HG03066 (cell line): ENCODE results near the gene PIWIL1.

Experiments
- ATAC-seq: cut with Tn5 transposase; IDR thresholded peaks from one replicate; pipeline ENCODE4 v1.9.1; 2021; ENCODE audit warnings: low read depth; ENCODE audit not compliant: unreplicated experiment

The PIWIL1 gene

GRCh38 chr12:130335517-130336392 is 1.9 kb upstream of the PIWIL1 start:
- ATAC-seq: no peak

DNA sequence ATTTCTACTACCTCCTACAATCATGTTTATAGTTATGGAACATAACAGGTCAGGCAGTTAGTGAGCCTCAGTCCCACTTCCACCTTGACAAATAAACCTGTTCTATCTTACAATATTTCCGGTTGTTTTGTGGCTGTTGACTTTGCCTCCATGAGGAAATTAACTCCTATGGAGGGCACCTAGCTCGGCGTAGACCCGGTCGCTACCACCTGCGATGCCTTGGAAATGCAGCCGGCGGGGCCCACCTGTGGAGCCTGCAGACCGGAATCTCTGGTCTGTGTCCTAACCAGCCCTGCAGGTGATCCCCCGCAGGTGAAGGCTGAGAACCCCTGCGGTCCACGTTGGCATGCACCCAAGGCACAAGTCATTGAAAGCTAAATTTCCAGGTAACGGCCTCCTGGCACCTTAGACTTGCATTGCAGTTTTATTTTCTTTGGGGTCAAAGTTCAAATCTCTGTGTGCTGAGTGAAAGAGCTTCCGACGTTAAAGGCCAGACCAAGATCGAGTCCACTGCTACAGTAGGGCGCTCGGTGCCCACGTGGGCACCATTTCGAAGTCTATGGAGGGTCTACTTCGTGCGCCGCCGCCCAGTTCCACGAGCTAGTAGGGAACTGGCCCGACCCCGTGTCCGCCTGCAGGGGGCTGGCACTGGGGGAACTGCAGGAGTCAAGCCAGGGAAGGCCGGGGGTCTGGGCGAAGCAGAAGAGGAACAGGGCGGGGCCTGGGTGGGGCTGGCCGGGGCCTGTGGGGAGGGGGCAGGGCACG is 782 bp upstream of the PIWIL1 start:
- no peak for ATAC-seq

DNA sequence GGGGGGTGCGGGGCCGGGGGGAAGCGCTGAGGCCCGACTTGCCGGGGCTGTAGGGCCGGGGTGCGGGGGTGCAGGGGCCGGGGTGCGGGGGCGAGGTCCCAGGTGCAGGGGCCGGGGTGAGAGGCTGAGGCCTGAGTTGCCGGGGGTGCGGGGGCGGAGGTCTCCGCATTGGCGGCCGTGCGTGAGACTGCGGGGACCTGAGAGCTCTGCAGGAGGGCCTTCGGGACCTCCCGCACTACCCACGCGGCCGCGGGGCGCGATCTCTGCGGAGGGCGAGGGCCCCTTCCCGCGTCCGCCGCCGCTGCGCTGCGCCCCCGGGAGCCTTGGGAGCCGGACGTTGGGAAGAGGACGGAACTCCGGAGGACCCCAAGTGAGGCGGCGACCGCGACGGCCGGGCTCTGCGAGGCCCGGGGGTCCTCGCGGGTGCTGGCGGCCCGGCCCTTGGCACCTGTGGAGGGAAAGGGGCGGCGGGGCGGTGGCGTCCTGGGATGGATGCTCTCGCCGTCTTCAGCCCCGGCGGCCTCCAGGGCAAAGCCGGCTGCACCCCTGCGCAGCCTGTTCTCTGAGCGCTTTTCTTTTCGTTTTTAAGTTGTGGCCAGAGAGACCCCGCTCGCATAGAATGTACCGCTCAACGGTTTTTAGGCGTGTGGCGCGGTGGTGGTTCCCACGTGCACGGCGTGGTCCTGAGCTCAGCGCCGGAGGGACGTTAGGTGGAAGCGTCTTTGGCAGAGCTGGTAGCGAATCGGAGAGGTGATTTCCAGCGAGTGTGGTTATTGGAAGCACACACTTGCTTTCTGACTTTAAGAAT is 1.3 kb downstream of the PIWIL1 start:
- ATAC-seq: no peak

DNA sequence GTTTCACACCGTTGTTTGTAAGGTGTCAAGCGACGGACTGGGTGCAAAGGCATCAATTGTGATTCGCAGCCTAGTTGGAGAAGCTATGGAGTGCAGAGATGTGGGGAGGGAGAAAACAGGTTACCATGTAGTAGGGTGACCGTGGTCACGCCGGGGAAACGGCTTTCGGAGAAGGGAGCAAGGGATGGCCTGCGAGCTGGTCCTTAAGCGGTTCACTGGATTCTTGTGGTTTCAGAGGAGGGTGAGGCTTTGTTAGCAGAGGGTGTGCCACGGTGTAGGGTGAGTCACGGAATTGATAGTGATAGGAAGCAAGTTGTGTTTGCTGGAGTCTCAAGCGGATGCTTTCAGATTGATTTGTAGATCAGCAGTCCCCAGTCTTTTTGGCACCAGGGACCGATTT is 2.3 kb downstream of the PIWIL1 start:
- ATAC-seq: no peak

GRCh38 chr12:130342442-130342841 is 4.8 kb downstream of the PIWIL1 start:
- ATAC-seq: no peak

DNA sequence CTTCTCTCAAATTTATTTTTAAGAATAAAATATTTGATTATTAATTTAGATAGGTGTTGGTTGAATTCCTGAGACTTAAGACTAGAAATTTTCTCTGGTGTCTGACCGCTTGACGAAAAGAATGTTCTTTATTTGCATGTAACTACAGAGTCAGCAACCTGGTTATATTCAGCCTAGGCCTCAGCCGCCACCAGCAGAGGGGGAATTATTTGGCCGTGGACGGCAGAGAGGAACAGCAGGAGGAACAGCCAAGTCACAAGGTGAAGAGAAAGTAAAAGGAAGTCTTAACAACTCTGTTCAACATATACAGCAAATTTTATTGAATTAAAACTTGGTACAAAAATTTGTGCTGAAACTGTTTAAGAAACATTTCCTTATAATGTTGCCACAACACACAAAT is 5.2 kb downstream of the PIWIL1 start:
- ATAC-seq: no peak

- no peak for ATAC-seq
Observed at GRCh38 chr12:130344529-130344928, 6.8 kb downstream of the PIWIL1 start.

DNA sequence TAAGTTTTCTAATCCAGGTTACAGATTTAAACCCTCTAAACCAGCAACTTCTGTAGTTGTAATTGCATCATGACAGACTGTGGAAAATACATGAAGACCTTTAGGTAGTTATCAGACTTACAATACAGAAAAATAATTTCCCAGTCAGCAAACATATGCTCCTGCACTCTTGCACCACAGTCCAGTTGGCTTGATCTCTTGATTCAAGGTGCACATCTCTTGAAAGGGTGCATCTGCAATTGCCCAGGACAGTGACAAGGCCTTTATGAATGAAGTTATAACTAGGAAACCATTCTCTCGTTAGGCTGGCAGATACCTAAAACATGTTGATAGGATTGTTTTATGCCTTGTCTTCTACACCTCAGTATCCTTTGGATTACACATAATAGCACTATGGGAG is 7.6 kb downstream of the PIWIL1 start:
- ATAC-seq: no peak

- ATAC-seq: no peak
Observed at GRCh38 chr12:130347588-130347987, 9.9 kb downstream of the PIWIL1 start.

DNA sequence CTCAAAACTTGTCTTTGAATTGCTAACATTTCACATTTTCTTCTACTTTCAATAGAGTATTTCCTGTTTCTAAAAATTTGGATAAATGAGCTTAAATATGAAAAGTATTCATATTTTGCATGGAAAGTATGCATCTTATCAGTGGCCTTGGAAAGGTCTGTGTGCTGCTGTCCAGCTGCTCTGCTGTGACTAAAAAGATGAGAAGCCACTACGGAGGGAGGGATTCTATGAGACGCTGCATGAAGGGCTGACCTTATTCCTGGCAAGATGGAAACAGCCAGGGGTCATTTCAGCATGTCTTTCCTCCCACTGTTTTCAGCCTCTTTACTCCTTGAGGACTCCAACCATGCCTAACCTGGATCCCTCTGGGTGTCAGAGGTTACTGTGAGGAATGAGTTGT is 13.0 kb downstream of the PIWIL1 start:
- ATAC-seq: no peak

- ATAC-seq: no peak
Observed at GRCh38 chr12:130351326-130351725, 13.6 kb downstream of the PIWIL1 start.

- ATAC-seq: no peak
Observed at GRCh38 chr12:130353081-130353480, 15.4 kb downstream of the PIWIL1 start.

GRCh38 chr12:130354407-130354806 is 16.7 kb downstream of the PIWIL1 start:
- no peak for ATAC-seq

- ATAC-seq: no peak
Observed at GRCh38 chr12:130356222-130356621, 18.5 kb downstream of the PIWIL1 start.

GRCh38 chr12:130357241-130357640 is 19.6 kb downstream of the PIWIL1 start:
- ATAC-seq: no peak

DNA sequence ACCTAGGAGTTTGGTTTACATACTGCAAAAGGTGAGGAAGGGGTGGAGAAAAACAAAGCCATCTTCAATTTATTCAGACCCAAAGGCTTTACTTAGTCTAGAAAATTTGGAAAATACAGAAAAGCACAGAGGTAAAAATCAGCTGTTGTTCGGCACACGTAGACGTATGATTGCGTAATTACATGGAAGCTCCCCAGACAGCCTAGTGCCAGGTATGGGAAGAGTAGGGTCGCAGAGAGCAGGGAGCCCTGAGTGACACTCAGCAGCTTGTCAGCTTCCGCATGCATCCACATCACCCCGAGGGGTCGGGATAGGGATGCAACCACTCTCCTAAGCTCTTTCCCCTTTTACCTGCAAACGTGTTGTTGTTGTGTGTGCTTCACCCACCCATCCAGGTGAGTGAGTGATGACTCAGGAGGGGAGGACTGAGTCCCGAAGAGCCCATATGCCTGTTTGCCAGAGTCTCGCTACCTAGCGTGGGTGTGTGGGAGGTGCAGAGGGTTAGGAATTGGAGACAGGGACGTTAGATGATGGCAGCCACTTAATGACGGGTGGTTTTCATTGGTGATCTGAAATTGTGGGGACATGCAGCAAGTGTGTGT is 20.1 kb downstream of the PIWIL1 start:
- no peak for ATAC-seq

DNA sequence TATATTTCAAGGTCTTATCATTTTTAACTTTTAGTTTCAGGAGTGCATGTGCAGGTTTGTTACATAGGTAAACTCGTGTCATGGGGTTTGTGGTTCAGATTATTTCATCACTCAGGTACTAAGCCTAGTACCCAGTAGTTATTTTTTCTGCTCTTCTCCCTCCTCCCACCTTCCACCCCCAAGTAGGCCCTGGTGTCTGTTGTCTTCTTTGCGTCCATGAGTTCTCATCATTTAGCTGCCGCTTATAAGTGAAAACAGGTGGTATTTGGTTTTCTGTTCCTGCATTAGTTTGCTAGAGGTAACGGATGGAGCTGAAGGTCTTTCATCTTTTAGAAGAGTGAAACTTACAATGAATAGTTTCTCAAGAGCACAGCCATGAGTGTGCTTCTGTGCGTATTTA is 24.4 kb downstream of the PIWIL1 start:
- no peak for ATAC-seq

GRCh38 chr12:130364578-130364977 is 26.9 kb downstream of the PIWIL1 start:
- ATAC-seq: no peak

GRCh38 chr12:130366159-130366558 is 28.5 kb downstream of the PIWIL1 start:
- no peak for ATAC-seq

DNA sequence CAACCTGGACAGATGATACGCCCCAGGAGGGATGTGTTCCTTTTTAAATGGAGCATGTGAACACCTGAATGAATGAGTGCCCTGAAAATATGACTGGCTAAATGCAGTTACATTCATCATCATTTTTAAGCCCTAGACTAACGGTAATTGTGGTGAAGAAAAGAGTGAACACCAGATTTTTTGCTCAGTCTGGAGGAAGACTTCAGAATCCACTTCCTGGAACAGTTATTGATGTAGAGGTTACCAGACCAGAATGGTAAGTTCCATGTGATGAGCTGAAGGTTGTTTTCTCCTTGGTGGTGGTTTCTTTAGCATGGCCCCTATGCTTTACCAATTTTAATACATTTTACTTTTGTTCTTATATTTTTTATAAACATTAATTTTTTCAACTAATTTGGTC is 29.3 kb downstream of the PIWIL1 start:
- no peak for ATAC-seq

- ATAC-seq: no peak
Observed at GRCh38 chr12:130367523-130367922, 29.8 kb downstream of the PIWIL1 start.
